GM18520 (cell line): ENCODE data around the gene STPG1.

Experiments used
- ATAC-seq: cut with Tn5 transposase; IDR thresholded peaks from one replicate; pipeline ENCODE4 v1.9.1; 2021; ENCODE audit not compliant: unreplicated experiment

Gene STPG1

DNA sequence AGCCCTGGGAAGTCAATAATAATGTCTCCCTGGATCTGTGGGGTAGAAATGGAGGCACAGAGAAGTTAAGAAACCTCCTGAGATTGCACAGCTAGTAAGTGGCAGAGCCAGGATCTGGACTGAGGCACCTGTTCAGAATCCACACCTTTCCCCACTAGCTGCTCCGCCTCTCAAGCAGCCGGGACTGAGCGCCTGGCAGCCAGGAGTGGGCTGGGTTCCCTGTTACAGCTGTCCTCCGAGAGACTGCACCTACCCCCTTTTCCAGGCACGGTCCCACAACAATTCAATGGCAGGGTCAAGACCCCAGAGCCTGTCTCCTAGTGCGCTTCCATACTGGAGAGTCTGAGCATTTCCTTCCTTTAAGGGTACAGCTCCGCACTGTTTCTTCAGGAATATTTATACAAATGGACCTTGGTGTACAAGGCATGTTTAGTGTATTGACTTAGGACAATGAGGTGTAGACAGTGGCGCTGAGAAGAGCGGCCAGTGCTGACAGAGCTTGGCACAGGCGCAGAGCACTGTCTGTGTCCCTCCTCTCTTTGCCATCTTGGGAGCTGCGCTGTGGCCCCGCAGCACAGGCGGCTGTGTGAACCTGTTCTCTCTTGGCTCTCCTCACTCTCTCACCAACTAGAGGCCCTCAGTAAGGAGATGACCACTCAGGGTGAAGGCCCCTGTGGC is 70.0 kb downstream of the STPG1 start:
- no peak for ATAC-seq

DNA sequence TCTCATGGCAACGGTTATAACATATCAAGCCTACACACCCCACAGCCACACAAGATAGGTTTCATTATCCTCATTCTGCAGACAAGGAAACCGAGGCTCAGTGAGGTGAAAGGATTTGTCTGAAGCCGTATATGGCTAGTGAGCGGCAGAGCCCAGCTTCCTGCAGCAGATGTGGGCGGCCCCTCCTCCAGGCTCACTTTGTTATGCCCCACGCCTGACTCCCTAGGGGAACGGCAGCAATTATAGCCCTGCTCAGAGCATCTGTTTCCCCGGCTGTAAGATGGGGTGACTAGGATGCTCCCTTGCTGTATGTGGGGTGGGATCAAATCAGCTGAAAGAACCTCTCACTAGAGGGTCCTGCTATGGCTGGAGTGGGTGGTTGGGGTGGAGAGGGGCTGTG is 72.3 kb downstream of the STPG1 start:
- ATAC-seq = no peak

DNA sequence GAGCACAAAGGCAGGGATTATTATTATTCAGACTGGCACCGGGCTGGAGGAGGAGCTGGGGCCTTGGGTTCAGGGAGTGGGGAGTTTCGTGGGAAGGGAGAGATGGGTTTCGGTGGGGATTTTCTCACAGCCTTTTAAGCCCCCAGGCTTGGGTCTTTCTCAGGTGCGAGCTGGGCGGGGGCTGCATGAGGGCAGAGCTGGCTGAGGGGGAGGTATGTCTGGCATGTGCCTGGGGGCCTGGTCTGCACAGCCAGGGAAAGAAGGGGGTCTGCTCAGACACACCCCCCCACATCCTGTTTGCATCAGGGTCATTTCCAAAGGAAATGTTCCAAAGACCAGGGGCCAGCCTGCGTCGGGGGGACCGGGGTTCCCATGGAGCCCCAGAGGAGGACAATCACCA is 72.8 kb downstream of the STPG1 start:
- no peak for ATAC-seq

DNA sequence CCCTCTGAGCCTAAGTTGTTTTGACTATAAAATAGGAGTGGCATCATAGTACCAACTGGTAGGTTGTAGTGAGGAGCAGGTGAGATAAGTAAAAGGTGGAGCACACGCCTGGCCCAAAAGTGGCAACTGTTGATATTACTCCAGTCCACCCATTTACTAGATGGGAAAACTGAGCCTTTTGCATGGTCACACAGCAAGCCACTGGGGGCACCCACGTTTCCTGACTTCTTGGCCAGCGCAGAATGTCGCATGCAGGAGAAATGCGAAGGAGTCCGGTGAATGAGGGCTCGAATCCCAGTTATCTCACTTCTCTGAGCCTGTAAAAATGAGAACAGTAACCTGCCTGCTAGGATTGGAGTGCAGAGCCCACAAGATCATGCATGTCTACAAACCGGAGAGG is 73.6 kb downstream of the STPG1 start:
- no peak for ATAC-seq

DNA sequence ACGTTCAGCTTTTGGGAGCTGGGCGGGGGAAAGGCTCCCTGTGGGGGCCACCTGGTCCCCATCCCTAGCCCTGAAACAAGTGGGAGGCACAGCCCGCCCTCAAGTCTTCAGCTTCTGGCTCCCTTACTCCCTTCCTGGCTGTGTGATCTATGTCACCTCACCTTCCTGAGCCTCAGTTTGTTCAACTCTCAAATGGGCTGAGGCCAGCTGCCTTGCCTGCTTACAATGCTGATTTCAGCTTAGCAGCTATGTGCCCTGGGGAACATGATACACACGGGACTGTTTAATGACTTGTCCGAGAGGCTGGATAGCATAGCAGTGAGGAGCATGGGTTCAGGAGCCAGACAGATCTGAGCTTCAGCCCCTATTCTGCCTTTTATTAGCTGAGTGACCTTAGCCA is 75.1 kb downstream of the STPG1 start:
- ATAC-seq = no peak

DNA sequence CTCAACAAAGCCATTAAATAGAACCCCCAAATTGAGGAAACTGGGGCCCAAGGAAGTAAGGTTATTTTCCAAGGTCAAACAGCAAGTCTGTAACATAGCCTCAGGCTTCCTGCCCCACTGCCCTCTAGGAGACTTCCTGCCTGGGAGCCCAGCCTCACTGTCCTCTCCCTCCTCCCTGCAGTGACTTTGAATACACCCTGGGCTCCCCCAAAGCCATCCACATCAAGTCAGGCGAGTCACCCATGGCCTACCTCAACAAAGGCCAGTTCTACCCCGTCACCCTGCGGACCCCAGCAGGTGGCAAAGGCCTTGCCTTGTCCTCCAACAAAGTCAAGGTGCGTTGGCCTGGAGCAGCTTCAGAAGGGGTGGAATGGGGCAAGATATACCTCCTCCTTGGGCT is 76.1 kb downstream of the STPG1 start:
- no peak for ATAC-seq

DNA sequence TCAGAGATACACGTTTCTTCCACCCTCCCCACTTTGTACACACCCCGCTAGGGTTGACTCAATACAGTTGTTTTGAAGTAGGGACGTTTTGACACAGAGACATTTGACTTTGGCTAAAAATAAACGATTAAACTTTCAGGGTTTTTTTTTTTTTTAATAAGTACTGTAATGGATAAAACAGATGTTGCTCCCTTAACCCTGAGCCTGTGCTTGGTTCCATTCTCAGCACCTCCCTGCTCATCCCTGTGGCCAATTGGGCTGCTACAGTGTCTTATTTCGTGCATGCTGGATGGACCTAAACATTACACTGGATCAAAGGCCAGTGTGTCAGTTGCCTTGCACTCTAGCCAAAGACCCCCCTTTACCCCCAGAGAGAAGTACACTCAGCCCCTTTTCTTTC is 77.5 kb downstream of the STPG1 start:
- ATAC-seq = no peak

DNA sequence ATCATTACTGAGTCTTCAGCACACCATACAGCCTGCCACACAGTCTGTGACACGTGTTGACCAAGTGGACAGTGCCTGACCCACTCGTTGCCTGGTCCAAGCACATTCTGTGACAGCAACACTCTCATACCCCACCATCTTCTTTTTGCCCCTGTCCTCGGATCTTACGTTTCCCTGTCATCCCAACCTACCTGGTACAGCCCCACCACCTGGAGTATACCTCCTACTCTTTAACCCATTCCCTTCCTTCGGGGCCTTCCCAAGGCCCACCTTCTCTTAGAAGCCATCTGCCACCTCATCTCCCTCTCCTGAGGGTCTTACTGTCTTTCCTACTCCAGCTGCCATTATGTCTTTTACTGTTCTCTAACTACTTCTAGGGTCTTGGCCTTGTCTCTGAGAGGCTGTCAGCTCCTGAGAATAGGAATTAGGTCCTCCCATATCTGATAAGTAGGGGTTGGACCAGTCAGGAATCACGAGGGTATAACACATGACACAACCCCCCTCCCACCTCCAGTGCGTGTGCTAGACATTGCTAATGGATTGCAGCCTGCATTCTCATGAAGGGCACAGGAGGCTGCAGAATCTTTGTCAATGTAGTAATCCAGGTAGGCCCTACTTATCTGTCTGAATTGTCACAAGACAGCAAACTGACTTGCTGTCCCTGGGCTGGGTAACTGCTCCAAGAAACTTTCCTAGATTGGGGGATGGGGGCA is 81.5 kb downstream of the STPG1 start:
- ATAC-seq = no peak

DNA sequence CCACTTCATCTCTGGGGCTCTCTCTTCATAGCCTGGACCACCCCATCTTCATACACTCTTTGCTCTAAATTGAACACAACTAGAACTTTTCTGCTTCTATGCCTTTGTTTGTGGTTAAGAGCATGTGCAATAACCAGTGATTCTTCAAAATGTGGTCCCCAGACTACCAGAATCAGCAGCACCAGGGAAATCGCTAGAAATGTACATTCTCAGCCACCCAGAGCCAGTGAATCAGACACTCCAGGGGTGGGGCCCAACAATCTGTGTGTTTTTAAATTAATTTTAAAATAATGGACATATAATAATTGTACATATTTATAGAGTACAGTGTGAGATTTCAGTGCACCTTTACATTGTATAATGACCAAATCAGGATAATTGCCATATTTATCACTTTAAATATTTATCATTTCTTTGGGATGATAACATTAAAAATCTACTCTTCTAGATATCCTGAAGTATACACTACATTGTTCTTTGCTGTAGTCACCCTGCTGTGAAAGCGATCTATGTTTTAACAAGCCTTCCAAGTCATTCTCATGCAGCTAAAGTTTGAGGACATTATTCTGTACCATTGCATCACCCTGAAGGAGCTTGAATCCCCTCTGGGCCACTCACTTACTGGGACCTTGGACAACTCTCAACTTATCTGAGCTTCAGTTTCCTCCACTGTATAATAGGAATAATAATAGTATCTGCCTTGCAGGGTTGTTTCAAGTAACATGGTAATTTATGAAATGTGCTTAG is 83.6 kb downstream of the STPG1 start:
- ATAC-seq = no peak

DNA sequence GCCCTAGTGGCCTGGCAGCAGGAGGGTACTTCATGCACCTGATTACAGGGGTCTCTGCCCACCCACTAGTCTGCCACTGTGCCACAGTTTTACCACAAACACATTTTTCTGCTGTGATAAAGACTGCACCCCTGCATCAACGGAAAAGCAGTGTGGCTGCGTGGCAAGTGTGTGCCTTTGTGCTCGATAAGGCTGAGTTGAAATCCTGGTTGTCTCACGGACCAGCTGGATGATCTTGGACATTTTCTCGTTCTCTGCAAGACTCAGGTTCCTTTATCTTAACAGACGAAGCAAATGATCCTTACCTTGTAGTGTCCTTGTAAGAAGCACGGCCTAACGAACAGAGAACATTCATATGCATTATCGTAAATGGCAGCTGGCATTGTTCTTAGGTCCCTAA is 84.3 kb downstream of the STPG1 start:
- ATAC-seq = no peak

DNA sequence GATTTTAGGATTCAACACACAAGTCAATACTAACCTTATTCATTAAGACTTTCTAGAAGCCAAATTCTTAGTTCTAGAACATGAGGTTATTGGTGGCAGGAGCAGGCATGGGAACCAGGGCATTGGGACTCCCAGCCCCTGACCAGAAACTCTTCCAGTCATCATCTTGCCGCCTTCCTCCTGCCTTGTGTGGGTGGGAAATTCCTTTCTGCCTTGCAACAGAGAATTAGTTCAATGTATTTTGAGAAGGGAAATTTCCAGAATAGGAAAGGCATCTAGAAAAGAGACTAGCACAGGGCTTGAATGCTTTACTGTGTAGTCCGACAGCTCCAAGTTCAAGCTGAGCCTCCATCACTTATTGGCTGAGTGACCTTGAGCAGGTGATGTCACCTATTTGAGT is 85.7 kb downstream of the STPG1 start:
- ATAC-seq = no peak

DNA sequence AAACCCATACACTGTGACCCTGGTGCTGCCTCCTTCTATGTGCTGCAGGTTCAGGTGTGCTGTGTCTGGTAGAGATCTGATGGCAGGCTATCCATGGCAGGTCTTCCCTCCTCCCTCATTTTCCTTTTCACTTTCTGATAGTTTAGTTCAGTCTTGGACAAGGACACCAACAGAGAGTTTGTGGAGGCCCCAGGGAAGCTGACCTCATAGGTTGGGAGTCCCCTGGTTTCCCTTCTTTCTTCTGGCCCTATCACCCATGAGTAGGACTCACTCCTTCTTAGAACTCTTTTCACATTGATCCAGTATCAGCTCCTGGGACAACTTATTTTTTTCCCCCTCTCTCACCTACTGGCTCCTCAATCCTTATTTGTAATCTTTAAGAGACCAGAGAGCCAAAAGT is 86.1 kb downstream of the STPG1 start:
- no peak for ATAC-seq

DNA sequence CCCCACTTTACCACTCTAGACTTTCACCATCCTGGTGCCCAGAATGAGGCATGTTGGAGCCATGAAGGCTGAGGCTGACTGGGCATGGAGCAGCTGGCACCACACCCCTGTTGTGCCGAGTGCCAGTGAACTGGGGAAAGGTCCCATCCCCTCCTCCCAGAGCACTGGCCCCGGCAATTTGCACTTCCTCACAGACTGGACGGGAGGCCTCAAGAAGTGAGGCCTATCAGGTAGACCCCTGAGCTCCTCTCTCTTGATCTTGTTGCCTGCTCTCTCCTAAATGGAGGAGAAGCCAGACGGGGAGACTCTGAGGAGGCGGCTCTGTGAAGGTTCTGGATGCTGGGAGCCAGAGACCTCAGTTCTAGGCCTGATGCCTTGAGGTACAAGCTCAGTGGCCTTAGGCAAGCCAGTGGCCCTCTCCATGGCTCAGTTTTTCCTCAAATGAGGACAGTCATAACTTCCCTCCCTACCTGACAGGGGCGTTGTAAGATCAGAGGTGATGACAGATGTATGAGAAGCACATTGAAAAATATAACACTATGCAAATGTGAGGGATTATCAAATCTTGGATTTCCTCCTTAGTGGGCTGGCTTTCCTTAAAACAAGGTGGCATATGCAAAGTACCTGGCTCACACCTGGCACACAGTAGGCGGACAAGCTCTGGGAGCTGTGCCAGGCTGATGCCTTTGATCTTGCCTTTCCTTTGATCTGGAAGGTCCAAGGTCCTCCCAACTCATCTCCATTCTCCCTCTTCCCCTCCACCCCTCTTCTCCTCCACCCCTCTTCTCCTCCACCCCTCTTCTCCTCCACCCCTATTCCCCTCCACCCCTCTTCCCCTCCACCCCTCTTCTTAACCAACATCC is 87.8 kb downstream of the STPG1 start:
- ATAC-seq = no peak

DNA sequence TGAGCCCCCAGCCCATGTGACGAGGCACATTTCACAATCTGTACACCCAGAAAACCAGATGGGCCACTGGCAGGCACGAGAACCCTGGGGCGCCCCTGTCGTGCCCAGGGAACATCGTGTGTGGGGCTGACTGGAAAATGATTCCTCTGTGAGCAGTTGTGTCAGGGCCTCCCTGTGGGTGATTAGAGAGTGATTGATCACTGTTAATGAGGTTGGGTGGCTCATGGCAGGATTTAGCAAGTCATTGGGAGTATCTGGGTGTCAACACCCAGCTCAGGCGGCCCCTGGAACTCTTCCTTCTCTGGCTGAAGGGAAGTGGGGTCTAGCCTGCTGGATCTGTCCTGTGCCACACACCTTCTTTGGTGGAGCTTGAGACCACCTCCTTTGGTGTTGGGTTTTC is 88.7 kb downstream of the STPG1 start:
- no peak for ATAC-seq

DNA sequence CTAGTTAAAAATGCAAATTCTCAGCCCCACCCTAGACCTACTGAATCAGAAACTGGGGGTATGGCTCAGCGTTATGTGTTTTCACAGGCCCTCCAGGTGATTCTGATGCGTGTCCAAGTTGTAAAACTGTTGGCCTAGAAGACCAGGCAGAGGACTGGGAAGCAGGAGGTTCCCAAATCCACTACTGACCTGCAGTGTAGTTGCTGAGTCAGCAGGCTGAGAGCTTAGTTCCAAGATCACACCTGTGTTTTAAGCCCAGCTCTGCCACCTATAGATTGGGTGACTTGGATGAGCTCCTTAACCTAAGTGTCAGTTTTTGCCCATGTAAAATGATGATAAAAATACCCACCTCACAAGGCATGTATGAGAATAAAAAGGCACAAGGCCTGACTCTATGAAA is 90.3 kb downstream of the STPG1 start:
- no peak for ATAC-seq

DNA sequence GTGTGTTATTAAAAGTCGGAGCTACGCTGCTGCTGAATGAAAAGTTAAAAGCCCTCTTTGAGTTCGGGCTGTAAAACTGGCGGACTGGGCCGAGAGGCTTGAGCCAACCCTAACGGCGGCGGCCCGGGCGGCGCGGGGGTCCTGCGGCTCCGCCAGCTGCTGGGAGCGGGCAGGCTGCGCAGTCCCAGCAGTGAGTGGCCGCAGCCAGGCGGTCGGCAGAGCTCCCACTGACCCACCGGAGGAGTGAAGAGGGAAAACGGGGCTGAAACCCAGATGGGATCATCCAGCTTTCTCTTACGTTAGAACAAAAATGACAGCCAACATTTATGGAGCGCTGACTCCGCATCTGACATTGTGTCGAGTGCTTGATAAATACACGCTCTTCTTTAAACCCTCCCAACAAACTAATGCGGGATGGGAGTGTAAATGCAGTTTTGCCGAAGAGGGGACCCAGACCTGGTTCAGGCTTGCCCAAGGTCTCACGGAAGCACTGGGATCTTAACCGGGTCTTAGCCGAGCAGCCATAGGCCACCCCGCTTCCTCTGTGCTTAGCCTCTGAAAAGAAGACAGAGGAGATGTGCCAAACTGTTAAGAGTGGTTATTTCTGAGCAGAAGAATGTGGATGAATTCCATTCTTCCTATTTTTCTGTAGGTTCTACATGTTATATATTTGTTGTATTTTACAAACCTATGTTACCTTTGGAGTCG is 91.0 kb downstream of the STPG1 start:
- no peak for ATAC-seq

DNA sequence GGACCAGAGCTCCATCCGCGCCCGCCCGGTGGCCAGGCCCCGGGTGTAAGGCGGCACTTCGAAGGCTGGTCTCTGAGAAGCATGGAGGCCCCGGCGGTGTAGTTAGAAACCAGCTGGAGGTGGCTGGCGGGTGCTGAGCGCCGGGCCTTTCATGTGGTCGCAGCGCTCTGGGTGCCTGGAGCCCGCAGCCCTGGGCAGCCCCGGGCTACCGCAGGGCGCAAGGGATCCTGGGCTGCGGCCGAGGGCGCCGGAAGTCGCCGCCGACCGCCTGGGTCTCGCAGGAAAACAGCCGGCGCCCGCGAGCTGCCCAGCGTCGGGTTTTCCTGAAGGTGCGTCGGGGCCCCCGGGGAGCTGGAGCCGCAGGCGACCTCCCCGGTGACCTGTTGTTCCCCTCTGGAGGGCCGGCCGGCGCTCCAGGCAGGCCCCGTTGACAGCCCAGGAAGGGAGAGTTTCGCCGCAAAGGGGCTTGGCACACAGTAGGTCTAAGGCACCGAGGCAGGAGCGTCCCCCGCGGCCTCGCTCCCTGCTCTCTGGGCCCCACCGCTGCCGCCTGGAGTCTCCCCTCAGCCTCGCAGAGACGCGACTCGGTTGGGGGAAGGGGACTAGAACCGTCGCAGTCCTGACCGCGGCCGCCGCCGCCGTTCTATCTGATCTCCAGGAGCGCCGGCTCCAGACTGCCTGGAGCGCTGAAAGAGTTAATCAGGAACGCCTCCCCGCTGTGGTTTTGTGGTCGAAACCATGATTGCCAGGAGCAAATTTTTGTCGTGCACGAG is 91.7 kb downstream of the STPG1 start:
- ATAC-seq = no peak

DNA sequence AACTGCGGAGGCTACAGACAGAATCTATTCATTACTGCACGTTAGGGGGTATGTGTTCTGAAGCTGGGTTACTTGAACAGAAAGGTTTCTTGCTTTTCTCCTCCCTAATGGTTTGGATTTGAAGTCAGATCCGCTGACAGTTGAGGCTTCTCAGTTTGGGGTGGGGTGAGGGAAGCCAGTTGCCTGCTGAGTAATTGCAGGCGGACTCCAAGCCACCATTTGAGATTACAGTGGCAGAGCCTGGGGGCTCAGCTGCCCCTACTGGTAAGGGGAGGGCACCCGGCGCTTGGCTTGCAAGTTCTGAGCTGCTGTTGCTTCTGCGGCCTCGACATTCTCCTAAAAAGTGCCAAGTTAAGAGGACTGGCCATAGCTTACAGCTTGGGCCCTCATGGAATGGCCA is 92.5 kb downstream of the STPG1 start:
- ATAC-seq = no peak

DNA sequence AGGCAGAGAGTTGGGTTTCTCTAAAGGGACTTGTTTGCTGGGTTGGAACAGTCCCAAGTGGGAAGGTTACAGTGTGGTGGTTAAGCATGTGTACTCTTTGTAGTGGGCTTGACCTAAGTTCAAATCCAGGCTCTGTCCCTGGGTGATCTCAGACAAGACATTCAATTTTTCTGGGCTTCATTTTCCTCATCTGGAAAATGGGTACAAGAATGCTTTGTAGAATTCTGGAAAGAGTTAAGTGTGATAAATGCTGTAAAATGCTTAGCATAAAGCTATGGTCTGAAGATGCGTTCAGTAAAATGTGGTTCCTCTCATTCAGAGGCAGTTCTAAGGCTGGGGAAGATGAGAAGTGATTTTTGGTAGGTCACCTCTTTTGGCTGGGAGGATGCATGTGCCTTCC is 93.6 kb downstream of the STPG1 start:
- no peak for ATAC-seq

DNA sequence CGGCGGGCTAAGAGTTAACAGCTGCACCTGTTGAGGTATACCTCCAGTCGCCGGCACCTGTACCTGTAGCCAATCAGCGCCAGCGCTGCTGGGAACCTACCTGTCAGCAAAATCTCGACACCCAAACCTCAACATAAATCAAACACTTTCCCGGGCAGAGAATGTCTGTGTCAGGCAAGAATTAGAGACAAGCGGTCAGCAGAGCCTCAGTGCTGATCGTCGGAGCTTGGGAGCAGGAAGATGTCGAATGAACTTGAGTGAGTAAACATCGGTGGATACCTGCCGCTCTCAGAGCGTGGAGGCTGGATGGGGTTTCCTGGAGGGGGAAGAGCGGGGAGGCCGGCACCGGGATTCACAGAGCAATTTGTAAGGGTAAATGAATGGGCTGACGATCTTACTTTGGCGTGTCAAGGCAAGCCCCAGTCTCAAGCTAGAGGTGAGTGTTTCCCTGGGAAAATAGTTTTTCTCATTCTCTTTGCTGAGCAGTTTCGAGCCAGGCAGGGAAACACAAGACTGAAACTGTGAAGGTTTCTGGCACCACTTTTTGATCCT is 94.2 kb downstream of the STPG1 start, which contains the start of gene GRHL3:
Gene GRHL3 (plus strand): TSS at position 46 of the 552 bp plus-strand sequence. CDS start 195 bp downstream, at position 241.
- no peak for ATAC-seq
